Measurements from ENCODE around the gene ASB15.

GRCh38 chr7:123609883-123610239, 8.2 kb downstream of the ASB15 start:
- TF ChIP-seq, protein P1, sequence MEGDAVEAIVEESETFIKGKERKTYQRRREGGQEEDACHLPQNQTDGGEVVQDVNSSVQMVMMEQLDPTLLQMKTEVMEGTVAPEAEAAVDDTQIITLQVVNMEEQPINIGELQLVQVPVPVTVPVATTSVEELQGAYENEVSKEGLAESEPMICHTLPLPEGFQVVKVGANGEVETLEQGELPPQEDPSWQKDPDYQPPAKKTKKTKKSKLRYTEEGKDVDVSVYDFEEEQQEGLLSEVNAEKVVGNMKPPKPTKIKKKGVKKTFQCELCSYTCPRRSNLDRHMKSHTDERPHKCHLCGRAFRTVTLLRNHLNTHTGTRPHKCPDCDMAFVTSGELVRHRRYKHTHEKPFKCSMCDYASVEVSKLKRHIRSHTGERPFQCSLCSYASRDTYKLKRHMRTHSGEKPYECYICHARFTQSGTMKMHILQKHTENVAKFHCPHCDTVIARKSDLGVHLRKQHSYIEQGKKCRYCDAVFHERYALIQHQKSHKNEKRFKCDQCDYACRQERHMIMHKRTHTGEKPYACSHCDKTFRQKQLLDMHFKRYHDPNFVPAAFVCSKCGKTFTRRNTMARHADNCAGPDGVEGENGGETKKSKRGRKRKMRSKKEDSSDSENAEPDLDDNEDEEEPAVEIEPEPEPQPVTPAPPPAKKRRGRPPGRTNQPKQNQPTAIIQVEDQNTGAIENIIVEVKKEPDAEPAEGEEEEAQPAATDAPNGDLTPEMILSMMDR (IDR thresholded peaks at IDR 0.05; ENCODE audit: low read length), result no peak
- TF ChIP-seq EZH2phosphoT487 (IDR thresholded peaks at IDR 0.05; ENCODE audit: low read length) (no peak), EZH2 (optimal IDR thresholded peaks at IDR 0.05; ENCODE audit: low read depth, low read length) (no peak)
